HG02973 (cell line): ENCODE data around the gene NUMA1.

Experiments
- ATAC-seq: cut with Tn5 transposase; IDR thresholded peaks from one replicate; pipeline ENCODE4 v1.9.1; 2021; ENCODE audit warnings: moderate library complexity; ENCODE audit not compliant: unreplicated experiment

NUMA1 gene, protein sequence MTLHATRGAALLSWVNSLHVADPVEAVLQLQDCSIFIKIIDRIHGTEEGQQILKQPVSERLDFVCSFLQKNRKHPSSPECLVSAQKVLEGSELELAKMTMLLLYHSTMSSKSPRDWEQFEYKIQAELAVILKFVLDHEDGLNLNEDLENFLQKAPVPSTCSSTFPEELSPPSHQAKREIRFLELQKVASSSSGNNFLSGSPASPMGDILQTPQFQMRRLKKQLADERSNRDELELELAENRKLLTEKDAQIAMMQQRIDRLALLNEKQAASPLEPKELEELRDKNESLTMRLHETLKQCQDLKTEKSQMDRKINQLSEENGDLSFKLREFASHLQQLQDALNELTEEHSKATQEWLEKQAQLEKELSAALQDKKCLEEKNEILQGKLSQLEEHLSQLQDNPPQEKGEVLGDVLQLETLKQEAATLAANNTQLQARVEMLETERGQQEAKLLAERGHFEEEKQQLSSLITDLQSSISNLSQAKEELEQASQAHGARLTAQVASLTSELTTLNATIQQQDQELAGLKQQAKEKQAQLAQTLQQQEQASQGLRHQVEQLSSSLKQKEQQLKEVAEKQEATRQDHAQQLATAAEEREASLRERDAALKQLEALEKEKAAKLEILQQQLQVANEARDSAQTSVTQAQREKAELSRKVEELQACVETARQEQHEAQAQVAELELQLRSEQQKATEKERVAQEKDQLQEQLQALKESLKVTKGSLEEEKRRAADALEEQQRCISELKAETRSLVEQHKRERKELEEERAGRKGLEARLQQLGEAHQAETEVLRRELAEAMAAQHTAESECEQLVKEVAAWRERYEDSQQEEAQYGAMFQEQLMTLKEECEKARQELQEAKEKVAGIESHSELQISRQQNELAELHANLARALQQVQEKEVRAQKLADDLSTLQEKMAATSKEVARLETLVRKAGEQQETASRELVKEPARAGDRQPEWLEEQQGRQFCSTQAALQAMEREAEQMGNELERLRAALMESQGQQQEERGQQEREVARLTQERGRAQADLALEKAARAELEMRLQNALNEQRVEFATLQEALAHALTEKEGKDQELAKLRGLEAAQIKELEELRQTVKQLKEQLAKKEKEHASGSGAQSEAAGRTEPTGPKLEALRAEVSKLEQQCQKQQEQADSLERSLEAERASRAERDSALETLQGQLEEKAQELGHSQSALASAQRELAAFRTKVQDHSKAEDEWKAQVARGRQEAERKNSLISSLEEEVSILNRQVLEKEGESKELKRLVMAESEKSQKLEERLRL (N-terminal part only)

DNA sequence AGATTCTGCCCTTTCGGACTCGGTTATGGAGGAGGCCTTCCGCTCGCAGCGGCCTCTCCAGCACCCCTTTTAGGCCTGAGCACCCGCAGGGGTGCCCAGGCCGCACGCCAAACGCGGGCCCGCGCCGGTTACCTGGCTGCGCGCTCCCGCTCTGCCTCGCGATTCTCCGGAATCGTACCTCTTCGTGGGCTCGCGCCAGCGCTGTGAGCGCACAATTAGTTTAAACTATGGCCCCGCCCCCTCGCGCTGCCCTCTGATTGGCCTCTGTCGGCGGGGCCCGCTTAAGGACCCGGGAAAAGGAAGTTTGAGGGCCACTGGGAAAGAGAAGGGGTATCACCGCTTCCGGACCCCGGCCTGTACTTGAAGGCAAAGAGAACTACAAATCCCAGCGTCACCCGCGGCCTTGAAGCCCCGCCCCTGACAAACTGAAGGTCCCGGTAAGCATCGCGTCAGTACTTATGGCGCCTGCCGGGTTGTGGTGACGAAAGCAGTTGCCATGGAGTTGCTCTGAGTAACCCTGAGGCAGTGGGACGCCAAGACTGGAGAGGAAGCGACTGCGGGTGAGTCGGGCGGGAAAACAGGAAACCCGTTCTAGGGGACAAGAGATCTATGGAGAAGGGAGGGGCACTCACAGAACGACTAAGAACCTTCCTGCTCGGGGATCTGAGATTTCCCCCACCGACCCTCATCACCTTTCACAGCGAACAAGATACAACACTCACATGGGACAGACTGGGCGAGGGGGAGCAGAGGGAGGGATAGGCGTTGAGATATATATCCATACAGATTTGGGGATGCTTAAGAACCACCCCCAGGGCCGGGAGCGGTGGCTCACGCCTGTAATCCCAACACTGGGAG, at the start of gene NUMA1, which contains the start of gene LRRC51:
Gene NUMA1 (minus strand): TSS at position 217 of the 858 bp plus-strand sequence. CDS start 44,599 bp downstream, outside the sequence.
Gene LRRC51 (plus strand): TSS at position 525 of the 858 bp plus-strand sequence. CDS start 8,234 bp downstream, outside the sequence.
- ATAC-seq: peak; percentile 86

DNA sequence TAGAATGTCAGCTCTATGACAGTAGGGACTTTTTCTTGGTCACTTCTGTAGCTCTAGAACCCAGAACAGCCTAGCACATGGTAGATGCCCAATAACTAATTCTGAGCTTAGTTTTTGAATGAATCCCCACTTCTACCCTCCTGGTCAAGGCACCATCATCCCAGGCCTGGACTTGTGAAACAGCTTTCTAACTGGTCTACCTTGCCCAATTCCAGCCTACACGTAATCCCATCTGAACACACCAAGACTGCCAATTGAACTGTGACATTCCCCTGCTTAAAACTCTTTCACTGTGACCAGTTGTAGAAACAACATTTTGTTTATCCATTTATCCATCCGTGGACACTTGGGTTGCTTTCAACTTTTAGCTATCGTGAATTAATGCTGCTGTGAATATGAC, 49.0 kb upstream of the NUMA1 start:
- no peak for ATAC-seq

DNA sequence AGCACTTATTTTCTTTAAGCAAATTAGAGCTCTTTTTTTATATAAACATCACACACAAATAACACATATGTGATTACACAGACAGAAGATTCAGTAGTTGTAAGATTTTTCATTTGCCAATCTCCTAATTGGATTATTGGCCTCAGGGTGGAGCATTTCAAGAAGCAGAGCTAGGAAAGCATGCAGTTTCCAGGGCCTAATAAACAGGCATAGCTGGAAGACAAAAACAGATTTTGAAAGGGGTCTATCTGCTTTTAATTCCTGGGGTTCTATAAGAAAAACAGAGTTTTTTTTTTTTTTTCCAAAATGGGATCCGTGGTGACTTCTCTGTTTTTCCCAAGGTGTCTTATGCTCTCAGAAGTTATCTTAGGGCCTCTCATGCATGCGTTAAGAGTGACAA, 47.6 kb upstream of the NUMA1 start:
- ATAC-seq: no peak

DNA sequence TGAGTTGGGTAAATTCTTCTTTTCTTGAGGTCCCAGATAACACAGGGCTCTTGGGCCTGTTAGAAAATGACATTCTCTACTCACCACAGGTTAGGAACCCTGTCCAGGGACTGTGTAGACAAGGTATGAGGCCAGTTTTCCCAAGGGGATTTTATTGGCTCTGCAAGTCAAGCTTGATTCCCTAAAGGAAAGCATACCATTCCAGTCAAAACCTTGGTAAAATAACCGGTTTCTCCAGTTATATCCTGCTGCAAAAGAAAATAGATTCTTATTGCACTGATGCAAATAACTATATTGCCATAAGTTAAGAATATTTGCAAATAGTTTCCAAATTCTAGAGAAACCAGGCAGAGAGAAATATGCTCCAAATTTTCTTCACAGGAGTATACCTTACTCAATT, 45.6 kb upstream of the NUMA1 start:
- ATAC-seq: no peak

DNA sequence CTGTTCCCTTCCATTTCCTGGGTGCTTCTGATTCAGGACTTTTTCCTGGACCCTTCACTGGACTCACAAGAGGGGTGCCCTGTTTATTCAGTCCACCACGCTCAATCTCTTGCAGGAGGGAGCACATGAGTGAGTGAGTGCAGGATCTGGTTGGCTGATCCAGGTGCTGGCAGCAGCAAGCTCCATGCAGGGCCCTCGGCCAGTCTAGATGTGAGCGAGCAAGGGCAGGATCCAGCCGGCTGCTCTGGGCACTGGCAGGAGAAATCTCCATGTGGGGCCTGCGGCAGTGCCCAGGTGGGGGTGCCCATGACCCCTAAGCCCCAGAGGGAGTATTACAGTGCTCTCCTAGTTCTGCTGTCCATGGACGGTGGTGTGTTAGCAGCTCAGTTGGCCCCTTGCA, 43.7 kb upstream of the NUMA1 start:
- no peak for ATAC-seq

DNA sequence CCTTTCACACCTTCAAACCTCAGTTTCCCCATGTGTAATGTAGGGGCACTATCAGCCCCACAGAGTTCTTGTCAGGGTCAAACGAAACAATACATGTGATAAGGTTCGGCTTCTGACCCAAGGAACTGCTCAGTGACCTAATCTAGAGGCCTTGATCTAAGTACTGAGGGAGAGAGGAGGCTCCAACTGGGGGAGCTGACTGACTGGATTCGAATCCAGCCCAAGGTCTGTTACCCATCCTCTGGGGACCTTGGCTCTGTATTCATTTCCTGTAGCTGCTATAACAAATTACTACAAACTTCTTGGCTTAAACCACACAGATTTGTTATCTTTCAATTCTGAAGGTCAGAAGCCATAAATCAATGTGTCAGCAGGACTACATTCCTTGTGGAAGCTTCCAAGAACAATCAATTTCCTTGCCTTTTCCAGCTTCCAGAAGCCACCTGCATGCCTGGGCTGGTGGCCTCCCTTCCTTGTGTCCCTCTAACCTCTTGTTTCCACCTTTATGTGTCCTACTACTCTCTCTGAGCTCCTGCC, 42.8 kb upstream of the NUMA1 start:
- ATAC-seq: no peak

DNA sequence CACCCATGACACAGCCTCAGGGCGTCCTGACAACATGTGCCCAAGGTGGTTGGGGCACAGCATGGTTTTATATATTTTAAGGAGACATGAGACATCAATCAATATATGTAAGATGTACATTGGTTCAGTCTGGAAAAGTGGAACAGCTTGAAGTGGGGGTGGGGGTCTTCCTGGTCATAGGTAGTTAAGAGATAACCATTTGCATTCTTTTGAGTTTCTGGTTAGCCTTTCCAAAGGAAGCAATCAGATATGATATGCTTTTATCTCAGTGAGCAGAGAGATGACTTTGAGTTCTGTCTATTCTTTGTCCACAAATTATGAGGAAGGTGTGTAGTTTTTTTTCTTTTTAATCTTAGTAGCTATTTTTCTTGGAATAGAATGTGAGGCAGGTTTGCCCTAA, 42.3 kb upstream of the NUMA1 start:
- ATAC-seq: no peak

DNA sequence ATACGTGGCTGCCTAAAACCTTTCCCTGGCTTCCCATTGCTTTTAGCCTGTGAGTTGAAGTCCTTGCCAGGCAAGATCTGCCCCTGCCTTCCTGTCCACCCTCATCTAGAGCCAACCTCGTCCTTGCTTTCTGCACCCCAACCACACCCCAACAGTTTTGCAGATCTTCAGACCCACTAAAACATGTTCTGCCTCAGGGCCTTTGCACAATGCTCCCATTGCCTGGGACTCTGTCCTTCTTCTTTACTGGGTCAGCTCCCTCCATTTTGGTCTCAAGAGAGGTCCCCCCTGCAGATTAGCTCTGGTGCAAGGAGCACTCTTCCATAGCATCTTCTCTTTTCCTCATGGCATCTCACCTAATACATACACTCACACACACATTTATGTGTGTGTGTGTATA, 40.6 kb upstream of the NUMA1 start:
- ATAC-seq: no peak

DNA sequence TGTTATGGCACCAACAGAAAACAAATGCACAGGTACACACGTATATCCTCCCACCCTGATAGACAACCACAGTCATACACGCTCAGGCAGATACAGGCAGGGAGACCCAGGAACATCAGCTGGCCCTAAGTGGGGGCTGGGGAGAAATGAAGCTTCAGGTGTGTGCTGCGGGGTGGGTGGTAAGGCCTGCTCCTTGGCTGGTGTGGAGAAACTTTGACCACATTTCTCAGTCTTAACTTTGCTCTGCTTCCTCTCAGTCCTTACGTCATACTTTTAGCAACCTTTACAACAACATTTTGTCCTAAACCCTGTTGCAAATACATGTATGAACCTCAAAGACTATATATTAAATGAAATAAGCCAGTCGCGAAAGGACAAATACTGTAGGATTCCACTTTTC, 38.9 kb upstream of the NUMA1 start:
- ATAC-seq: no peak

DNA sequence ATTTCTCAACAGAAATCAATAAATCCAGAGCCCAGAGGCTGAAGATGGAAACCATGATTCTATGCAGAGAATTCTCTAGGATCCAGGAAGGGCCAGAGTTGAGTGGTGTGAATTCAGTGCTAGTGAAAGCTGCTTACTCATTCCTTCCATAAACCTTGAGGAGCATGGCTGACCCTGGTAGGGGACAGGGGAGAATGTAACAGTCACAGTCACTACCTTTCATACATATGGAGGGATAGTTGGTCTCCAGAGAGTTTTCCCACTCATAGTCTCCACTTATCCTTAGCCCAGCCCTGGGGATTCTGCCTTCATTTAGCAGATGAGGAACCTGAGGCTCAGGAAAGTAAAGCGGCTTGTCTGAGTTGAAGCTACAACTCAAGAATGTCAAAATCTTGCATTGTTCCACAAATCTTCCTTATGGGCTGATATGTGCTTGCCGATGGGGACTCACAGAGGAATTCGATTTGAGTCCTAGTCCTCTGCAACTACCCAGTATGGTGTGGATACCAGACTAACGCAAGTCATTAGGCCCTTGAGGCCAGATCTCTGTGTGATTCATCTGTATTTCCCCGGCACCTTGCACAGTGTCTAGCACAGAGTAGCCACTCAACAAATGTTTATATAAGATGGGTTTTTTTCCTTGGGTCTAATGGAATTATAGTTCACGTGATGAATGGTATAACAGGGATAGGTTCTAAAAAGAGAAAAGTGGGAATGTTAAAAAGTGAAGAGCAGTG, 35.8 kb upstream of the NUMA1 start:
- ATAC-seq: no peak

DNA sequence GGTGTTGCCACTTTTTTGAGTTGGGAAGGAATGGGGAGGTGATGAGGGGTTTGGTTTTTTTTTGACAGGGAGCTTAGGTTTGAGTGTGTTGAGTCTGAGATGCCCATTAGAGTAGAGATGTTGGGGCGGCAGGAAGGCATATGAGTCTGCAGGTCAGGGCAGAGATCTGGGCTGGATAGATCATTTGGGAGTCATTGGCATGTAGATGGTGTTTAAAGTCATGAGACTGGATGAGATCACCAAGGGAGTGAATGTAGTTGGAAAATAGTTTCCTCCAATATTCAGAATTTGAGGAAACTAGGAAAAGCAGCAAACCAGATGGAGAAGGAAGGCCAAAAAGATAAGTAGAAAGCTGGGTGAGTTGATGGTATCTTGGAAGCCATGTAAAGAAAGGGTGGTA, 34.2 kb upstream of the NUMA1 start:
- no peak for ATAC-seq

DNA sequence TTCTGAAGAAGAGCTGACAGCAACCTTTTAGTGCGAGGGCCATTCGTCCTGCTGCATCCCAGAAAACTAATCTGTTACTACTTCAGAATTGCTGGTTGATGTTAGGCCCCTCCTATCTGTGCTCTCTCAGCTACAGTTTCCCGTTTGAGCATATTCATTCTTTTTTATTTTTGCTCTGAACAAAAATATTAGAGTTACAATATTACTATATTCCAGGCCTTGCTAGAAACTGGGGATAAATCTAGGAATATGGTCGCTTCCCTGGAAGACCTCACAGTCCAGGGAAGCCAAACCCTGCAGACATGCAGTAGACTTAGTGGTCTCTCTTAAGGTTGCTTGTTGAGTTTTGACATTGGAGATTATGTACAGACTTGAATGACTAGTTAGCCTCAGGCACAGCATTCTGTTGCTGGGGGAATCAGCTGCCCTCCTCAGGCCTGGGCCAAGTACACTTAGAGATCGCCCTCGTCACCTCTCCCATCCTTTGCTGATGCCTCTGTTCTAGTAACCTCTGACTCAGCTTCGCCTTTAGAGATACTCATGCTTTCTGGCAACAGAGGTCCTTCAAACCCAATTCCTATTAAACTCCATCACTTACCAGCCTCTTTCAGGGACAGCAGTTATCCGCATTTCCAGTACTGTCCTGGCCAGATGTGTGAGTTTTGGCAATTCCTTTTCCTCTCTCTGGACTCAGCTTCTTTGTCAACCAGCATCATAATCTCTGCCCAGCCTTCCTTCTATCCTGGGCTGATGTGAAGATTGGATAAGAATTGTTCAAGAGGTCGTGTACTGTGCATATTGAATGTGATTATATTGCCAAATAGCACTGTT, 32.9 kb upstream of the NUMA1 start:
- no peak for ATAC-seq

DNA sequence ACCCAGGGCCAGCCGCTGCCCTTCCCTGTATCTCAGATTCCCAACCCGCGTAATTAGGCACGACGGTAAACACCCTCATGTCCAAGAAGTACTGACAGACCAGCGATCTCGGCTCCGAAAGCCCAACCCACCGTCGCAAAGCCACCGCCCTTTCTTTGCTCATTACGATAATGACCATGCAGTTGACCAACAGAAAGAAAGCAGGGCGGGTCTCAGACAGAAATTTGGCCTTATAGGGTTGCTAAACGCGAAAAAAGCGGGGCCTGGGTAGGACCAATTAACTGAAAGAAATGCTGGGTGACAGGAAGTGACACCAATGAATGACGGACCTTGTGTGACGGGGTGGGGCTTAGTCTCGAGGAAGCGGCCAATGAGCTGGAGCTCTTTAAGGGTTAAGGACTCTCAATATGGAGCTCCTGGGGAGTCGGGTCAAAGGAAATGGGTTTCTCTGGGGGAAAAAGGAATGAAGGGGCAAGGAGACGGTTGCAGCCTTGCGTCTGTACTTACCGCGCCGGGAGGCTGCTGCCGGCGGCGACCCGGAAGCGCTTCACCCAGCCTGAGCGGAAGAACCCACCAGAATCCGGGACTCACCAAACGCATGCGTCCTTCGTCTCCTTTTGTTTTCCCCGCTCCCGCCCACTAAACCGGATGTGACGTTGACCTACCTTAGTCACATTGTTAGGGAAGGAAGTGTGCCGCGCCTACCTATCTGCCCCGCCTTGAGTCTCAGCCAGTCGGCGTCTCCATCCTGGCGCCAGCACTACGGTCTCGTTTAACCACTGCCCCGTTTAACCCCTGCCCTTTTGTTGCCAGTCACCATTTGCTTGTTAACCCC, 32.0 kb upstream of the NUMA1 start, which contains the start of gene ANAPC15:
Gene ANAPC15 (minus strand): TSS at position 553 of the 835 bp plus-strand sequence. CDS start 1,419 bp downstream, outside the sequence.
- peak; percentile 78 for ATAC-seq

DNA sequence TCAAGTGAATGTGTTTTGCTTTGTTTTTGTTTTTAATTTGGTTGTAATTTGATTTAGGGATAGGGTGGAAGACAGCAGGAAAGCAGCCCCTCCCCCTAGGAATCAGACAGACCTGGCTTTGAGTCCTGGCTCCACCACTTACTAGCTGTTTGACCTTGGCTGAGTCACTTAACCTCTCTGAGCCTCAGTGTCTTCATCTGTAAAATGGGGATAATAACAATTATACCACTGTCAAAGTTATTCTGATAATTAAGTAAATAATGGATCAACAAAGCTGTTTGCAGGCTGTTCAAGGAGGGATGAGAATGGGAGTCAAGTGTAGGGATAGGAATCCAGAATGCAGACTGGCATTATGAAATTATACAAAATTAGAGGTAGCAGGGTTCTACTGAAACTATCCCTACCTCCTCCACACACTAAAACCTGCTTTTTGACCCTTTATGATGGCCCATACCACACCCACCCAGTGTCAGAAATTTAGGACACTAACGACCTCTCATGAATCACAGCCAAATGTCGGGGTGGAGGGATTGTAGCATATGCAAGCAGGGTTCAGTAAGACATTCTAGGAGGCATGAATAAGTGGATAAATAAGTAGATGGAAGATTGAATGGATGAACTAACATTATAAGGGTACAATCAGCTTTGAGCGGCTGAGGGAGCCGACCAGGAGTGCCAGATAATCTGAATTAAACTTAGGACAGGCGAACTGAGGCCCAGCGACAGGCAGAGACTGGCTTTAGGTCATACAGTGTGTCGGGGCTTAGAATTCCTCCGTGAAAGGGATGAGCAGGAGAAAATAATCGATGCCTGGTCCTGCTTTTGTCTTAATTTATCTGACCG, 31.2 kb upstream of the NUMA1 start:
- ATAC-seq: no peak

DNA sequence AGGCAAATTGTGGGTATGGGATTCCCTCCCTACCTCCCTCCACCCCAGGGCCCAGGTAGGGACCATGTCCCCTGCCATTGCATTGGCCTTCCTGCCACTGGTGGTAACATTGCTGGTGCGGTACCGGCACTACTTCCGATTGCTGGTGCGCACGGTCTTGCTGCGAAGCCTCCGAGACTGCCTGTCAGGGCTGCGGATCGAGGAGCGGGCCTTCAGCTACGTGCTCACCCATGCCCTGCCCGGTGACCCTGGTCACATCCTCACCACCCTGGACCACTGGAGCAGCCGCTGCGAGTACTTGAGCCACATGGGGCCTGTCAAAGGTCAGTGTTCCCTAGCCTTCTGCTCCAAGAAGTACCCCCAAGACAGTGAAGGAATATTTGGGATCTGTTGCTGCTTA, 25.5 kb upstream of the NUMA1 start, which contains the start of gene TOMT:
Gene TOMT (plus strand): TSS at position 37 of the 400 bp plus-strand sequence. CDS start 28 bp downstream, at position 65.
- no peak for ATAC-seq

DNA sequence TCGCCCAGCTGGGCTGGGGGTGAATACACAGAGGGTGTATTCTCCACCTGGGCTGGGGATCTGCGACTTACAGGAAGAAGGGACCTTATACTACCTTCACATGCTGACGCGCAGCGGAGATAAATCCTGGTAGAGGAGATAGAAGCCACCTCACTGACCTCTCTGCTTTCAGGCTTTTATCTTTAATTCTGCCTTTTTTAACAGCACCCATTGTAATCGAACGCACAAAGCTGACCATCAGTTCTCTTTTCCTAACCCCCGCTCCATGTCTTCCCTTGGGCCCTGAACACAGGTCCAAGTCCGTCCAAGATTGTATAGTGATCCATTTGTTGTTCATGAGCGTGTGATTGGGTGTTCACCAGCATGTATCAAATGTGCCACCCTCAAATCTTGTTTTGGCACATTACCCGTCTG, 23.4 kb upstream of the NUMA1 start:
- no peak for ATAC-seq
